WERI-Rb-1 (cell line): ENCODE results near the gene UHRF2.
"Not testable (repeated sequence)": the region's sequence is repeated elsewhere in the genome, so short reads cannot be mapped to it uniquely, and the experiment has no call there.

ENCODE experiments used
- DNase-seq: peaks from one replicate; pipeline ENCODE4 v3.0.0-alpha.2; 2020
- H3K27ac ChIP-seq: fragments of 250-450 bp; sonication (Bioruptor Pico); 2 replicates; pipeline ENCODE4 v1.5.1; 2020; ENCODE audit warnings: mild to moderate bottlenecking, moderate library complexity
- H3K27me3 ChIP-seq: fragments of 250-450 bp; sonication (Bioruptor Pico); 2 replicates; pipeline ENCODE4 v1.5.1; 2021; ENCODE audit warnings: mild to moderate bottlenecking, low read depth, moderate library complexity; ENCODE audit not compliant: insufficient read depth, severe bottlenecking
- H3K36me3 ChIP-seq: fragments of 250-450 bp; sonication (Bioruptor Pico); 2 replicates; pipeline ENCODE4 v1.5.1; 2020; ENCODE audit warnings: mild to moderate bottlenecking, moderate library complexity
- H3K4me3 ChIP-seq: 2 replicates; pipeline ENCODE4 v1.5.1; 2011; ENCODE audit warnings: low read depth, mild to moderate bottlenecking, control low read depth, low read length
- H3K9me3 ChIP-seq: fragments of 250-450 bp; sonication (Bioruptor Pico); 2 replicates; pipeline ENCODE4 v1.5.1; 2021; ENCODE audit warnings: mild to moderate bottlenecking, moderate library complexity; ENCODE audit not compliant: severe bottlenecking
- CTCF ChIP-seq: IDR thresholded peaks from 2 replicates; pipeline ENCODE4 v1.5.1; 2011; ENCODE audit warnings: low read depth, mild to moderate bottlenecking, control low read depth, inconsistent platforms, low read length

UHRF2 gene

DNA sequence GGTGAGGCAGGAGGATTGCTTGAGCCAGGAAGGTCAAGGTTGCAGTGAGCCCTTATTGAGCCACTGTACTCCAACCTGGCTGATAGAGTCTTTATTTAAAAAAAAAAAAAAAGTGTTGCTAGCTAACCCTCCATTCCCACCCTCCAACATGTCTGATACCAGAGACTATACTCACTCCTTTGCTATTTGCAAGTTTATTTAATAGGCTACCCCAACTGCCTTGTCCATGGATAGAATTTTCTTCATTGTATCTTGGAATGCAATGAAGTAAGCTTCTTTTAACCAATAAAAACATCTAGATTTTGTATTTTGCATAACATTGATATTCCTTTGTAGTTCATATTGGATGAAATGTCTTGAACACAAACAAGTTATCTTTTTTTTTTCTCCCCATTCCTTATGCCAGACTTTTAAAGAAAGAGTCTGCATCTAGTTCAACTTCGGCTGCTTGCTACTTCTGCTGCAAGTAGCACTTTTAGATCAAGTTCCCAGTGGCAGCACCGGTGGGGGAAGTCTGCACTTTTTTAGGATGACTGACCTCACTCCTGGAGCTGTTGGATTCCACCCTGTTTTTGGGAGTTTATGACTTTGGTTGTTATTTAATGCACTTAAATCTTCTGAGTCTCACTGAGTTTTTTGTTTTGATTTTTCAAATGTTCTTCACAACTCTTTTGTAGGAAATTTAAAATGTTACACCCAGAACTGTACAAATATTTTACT lies 112.5 kb downstream of the UHRF2 start:
- no peaks in the 10 kb centered on the region for H3K27me3 ChIP-seq
- no peak overlapping the region for H3K27ac ChIP-seq
- H3K4me3 ChIP-seq = no peak overlapping the region
- no peak for TF ChIP-seq CTCF
- no peaks in the 10 kb centered on the region for H3K9me3 ChIP-seq
- H3K36me3 ChIP-seq = no peaks in the 10 kb centered on the region; the same call in 1 of the 2 replicates
- DNase-seq = no peak

- Histone ChIP-seq H3K27me3 (no peaks in the 10 kb centered on the region), H3K4me3 (no peak overlapping the region), H3K9me3 (no peaks in the 10 kb centered on the region), H3K27ac (no peak overlapping the region), H3K36me3 (no peaks in the 10 kb centered on the region)
- DNase-seq = no peak
- no peak for TF ChIP-seq CTCF
Measured at GRCh38 chr9:6535594-6535993, 122.6 kb downstream of the UHRF2 start.

DNA sequence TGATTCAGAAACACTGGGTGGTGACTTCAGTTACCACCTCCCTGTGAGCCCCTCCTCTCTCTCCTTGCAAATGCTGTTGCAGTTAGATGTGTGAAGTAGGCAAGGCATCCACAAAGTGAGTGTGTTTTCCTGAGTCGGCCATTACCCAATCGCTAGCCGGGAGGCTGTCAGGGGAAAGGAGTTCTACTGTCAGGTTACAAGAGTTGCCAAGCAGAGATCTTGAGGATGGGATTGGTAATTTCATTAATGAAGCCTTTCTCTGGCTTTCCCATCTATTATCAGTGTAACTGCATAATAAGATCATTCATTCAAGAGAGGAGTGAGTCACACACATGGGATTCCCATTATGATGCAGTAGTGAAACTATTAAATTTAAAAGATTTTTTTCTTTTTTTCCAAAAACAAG lies 125.7 kb downstream of the UHRF2 start:
- Histone ChIP-seq H3K9me3 (no peaks in the 10 kb centered on the region), H3K36me3 (no peaks in the 10 kb centered on the region), H3K27ac (no peak overlapping the region), H3K27me3 (no peaks in the 10 kb centered on the region), H3K4me3 (no peak overlapping the region)
- DNase-seq = no peak
- no peak for TF ChIP-seq CTCF

DNA sequence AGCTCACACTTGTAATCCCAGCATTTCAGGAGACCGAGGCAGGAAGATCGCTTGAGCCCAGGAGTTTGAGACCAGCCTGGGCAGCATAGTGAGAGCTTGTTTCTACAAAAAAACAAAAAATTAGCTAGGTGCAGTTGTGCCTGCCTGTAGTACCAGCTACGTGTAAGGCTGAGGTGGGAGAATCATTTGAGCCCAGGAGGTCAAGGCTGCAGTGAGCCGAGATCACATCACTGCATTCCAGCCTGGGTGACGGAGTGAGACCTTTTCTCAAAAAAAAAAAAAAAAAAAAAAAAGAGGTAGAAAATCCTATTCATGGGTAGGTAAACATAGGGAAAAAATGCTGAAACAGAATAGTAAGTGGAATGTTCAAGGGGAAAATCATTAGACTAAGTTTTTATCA lies 129.6 kb downstream of the UHRF2 start:
- H3K4me3 ChIP-seq, DNase-seq, H3K9me3 ChIP-seq, H3K27ac ChIP-seq, H3K36me3 ChIP-seq, H3K27me3 ChIP-seq: not testable (repeated sequence)

DNA sequence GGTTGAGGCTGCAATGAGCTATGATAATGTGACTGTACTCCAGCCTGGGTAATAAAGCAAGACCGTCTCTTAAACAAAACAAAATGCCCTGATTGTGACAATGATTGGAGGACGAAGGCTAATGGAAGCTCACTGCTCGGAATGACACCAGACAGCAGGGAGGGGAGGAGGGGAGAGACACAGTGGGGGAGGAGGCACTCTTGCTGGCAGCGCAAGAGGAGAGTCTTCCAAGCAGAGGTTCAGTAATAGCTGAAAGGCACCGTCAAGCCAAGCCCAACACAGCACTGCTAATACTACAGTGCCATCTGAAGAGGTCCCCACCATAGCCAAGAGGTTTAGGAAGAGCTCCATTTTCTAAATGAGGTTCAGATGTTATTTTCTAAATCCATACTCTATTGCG lies 130.2 kb downstream of the UHRF2 start:
- no peak for TF ChIP-seq CTCF
- no peaks in the 10 kb centered on the region for H3K36me3 ChIP-seq
- H3K27me3 ChIP-seq = no peaks in the 10 kb centered on the region
- no peaks in the 10 kb centered on the region for H3K9me3 ChIP-seq
- no peak for DNase-seq
- no peak overlapping the region for H3K27ac ChIP-seq
- no peak overlapping the region for H3K4me3 ChIP-seq

DNA sequence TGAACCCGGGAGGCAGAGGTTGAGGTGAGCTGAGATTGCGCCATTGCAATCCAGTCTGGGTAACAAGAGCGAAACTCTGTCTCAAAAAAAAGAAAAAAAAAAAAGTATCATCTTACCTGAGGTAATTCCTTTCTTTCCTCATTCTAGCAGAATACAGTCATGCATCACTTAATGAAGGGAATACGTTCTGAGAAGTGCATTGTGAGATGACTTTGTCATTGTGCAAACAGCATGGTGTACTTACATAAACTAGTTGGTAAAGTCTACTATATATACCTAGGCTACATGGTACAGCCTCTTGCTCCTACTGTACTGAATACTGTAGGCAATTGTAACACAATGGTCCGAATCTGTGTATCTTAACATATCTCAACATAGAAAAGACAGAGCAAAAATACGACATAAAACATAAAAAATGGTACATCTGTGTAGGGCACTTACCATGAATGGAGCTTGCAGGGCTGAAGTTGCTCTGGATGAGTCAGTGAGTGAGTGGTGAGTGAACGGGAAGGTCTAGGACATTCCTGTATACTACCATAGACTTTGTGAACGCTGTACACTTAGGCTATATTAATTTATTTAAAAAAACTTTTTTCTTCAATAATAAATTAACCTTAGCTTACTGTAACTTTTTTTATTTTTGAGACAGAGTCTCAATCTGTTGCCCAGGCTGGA lies 132.2 kb downstream of the UHRF2 start:
- no peak for TF ChIP-seq CTCF
- H3K9me3 ChIP-seq = no peaks in the 10 kb centered on the region
- DNase-seq = no peak
- H3K4me3 ChIP-seq = no peak overlapping the region
- H3K27ac ChIP-seq = no peak overlapping the region
- no peaks in the 10 kb centered on the region for H3K36me3 ChIP-seq
- H3K27me3 ChIP-seq = no peaks in the 10 kb centered on the region
